ENCODE results near the gene C12orf60. TPM values are rescaled to one million over a fixed set of nuclear protein-coding genes. Genes with fewer than 3 reads are reported as not detected.

C12orf60 gene
- total RNA-seq, 2 donors from 2014 or later, result 2.5 to 3.3 TPM

GRCh38 chr12:14850929-14851663, 47.6 kb downstream of the C12orf60 start:
- H3K27ac Mint-ChIP-seq, result no peak overlapping the region
- no peak for DNase-seq
- TF ChIP-seq CTCF (conservative IDR thresholded peaks at IDR 0.05), result no peak
- no peaks in the 10 kb centered on the region for H3K27me3 Mint-ChIP-seq (ENCODE audit: insufficient read depth)
- no peaks in the 10 kb centered on the region for H3K9me3 Mint-ChIP-seq
- no peaks in the 10 kb centered on the region for H3K36me3 Mint-ChIP-seq (ENCODE audit: low read depth)
- H3K4me1 Mint-ChIP-seq, result peaks cover 14% of the 10 kb centered on the region
- no peak overlapping the region for H3K4me3 Mint-ChIP-seq
- Histone ChIP-seq H3K4me3 (ENCODE audit: low read length) (no peak overlapping the region), H3K9me3 (ENCODE audit: control insufficient read depth, low read length) (no peaks in the 10 kb centered on the region), H3K4me1 (ENCODE audit: control insufficient read depth, insufficient read depth, low read length) (no peaks in the 10 kb centered on the region), H3K27ac (ENCODE audit: low read depth, low read length) (no peak overlapping the region), H3K9ac (ENCODE audit: extremely low read depth, low read length, poor library complexity, severe bottlenecking) (no peak overlapping the region), H3K36me3 (ENCODE audit: control insufficient read depth, insufficient read depth, low read length) (no peaks in the 10 kb centered on the region), H3K27me3 (ENCODE audit: control insufficient read depth, insufficient read depth, low read length, poor library complexity, severe bottlenecking) (no peaks in the 10 kb centered on the region)
- WGBS, 2 experiments (ENCODE audit: insufficient coverage in 1 of 2, insufficient read length in 1 of 2), result 93% methylated on average over 1 of the region's 1 CpG; no CpG with 5 or more reads in 1 of the 2 experiments

GRCh38 chr12:14852880-14853279, 49.4 kb downstream of the C12orf60 start:
- Histone ChIP-seq H3K9me3 (ENCODE audit: control insufficient read depth, low read length) (no peaks in the 10 kb centered on the region), H3K4me1 (ENCODE audit: control insufficient read depth, insufficient read depth, low read length) (no peaks in the 10 kb centered on the region), H3K27me3 (ENCODE audit: control insufficient read depth, insufficient read depth, low read length, poor library complexity, severe bottlenecking) (no peaks in the 10 kb centered on the region), H3K27ac (ENCODE audit: low read depth, low read length) (no peak overlapping the region), H3K9ac (ENCODE audit: extremely low read depth, low read length, poor library complexity, severe bottlenecking) (no peak overlapping the region), H3K4me3 (ENCODE audit: low read length) (no peak overlapping the region), H3K36me3 (ENCODE audit: control insufficient read depth, insufficient read depth, low read length) (no peaks in the 10 kb centered on the region)
- peaks cover 17% of the 10 kb centered on the region for H3K9me3 Mint-ChIP-seq
- DNase-seq, result no peak
- peaks cover 4% of the 10 kb centered on the region for H3K4me1 Mint-ChIP-seq
- no peak overlapping the region for H3K4me3 Mint-ChIP-seq
- no peak overlapping the region for H3K27ac Mint-ChIP-seq
- no peaks in the 10 kb centered on the region for H3K36me3 Mint-ChIP-seq (ENCODE audit: low read depth)
- no peak for TF ChIP-seq CTCF (conservative IDR thresholded peaks at IDR 0.05)
- no peaks in the 10 kb centered on the region for H3K27me3 Mint-ChIP-seq (ENCODE audit: insufficient read depth)

GRCh38 chr12:14853961-14854360, 50.5 kb downstream of the C12orf60 start:
- no peaks in the 10 kb centered on the region for H3K4me1 ChIP-seq (ENCODE audit: control insufficient read depth, insufficient read depth, low read length)
- Mint-ChIP-seq H3K36me3 (ENCODE audit: low read depth) (no peaks in the 10 kb centered on the region), H3K27me3 (ENCODE audit: insufficient read depth) (no peaks in the 10 kb centered on the region), H3K4me1 (peaks cover 2% of the 10 kb centered on the region), H3K4me3 (no peak overlapping the region), H3K27ac (no peak overlapping the region), H3K9me3 (peaks cover 25% of the 10 kb centered on the region)
- TF ChIP-seq CTCF (conservative IDR thresholded peaks at IDR 0.05), result no peak
- H3K27me3 ChIP-seq (ENCODE audit: control insufficient read depth, insufficient read depth, low read length, poor library complexity, severe bottlenecking), result no peaks in the 10 kb centered on the region
- H3K4me3 ChIP-seq (ENCODE audit: low read length), result no peak overlapping the region
- 71 to 86% methylated on average over 2 to 3 of the region's 3 CpGs for WGBS, 2 experiments (ENCODE audit: insufficient coverage in 1 of 2, insufficient read length in 1 of 2)
- no peak overlapping the region for H3K27ac ChIP-seq (ENCODE audit: low read depth, low read length)
- no peak overlapping the region for H3K9ac ChIP-seq (ENCODE audit: extremely low read depth, low read length, poor library complexity, severe bottlenecking)
- H3K9me3 ChIP-seq (ENCODE audit: control insufficient read depth, low read length), result no peaks in the 10 kb centered on the region
- no peak for DNase-seq
- no peaks in the 10 kb centered on the region for H3K36me3 ChIP-seq (ENCODE audit: control insufficient read depth, insufficient read depth, low read length)
